ENCODE measurements around the gene RFT1.

DNA sequence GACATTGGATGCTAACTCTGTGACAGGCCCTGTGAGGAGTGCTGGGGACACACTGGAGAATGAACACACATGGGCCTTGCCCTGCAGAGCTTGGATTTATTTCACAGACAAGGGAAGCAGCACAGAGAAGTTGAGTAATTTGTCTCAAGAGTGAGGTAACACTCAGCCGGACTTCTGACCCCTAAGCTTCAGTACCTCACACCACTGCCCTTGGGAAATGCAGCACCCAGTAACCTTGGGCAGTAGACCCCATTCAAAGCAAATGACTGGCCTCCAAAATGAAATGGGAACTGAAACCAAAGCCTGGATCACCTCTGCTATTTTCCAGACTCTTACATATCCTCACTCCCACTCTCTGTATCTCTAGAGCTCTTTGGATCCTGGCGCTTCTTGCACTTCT lies 37.3 kb downstream of the RFT1 start:
- TF ChIP-seq POLR2A (IDR thresholded peaks at IDR 0.05; ENCODE audit: low read depth), result no peak
- TF ChIP-seq, protein P1, sequence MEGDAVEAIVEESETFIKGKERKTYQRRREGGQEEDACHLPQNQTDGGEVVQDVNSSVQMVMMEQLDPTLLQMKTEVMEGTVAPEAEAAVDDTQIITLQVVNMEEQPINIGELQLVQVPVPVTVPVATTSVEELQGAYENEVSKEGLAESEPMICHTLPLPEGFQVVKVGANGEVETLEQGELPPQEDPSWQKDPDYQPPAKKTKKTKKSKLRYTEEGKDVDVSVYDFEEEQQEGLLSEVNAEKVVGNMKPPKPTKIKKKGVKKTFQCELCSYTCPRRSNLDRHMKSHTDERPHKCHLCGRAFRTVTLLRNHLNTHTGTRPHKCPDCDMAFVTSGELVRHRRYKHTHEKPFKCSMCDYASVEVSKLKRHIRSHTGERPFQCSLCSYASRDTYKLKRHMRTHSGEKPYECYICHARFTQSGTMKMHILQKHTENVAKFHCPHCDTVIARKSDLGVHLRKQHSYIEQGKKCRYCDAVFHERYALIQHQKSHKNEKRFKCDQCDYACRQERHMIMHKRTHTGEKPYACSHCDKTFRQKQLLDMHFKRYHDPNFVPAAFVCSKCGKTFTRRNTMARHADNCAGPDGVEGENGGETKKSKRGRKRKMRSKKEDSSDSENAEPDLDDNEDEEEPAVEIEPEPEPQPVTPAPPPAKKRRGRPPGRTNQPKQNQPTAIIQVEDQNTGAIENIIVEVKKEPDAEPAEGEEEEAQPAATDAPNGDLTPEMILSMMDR (IDR thresholded peaks at IDR 0.05), result no peak

All from esophagus muscularis mucosa (tissue), 3 donors.